Neural cell (in vitro differentiated cells): ENCODE data around the gene ANTXR1. TPM values are rescaled to one million over a fixed set of nuclear protein-coding genes. Genes with fewer than 3 reads are reported as not detected.

Experiments used
- H2AFZ ChIP-seq: fragments of 200-600, 300-800 bp; sonication (generic), shearing (Covaris generic); 2 replicates; pipeline ENCODE4 v1.6.0; 2014; ENCODE audit warnings: low read depth, mild to moderate bottlenecking, antibody characterized with exemption, low read length, moderate library complexity
- H3F3A ChIP-seq: fragments of 200-600 bp; shearing (Covaris generic); 2 replicates; pipeline ENCODE4 v1.6.1; 2016; ENCODE audit warnings: mild to moderate bottlenecking, moderate library complexity, mixed read lengths, antibody characterized with exemption, low read length; ENCODE audit not compliant: insufficient read depth, poor library complexity, severe bottlenecking
- H3K27ac ChIP-seq: fragments of 200-600, 300-800 bp; sonication (generic), shearing (Covaris generic); 2 replicates; pipeline ENCODE4 v1.5.1; 2014; ENCODE audit warnings: mild to moderate bottlenecking, low read length, moderate library complexity
- H3K27me3 ChIP-seq: fragments of 300-800, 200-600 bp; sonication (generic), shearing (Covaris generic); 2 replicates; pipeline ENCODE4 v1.6.0; 2014; ENCODE audit warnings: mild to moderate bottlenecking, low read depth, low read length, moderate library complexity; ENCODE audit not compliant: insufficient read depth
- H3K36me3 ChIP-seq: fragments of 300-800, 200-600 bp; sonication (generic), shearing (Covaris generic); 2 replicates; pipeline ENCODE4 v1.5.1; 2014; ENCODE audit warnings: mild to moderate bottlenecking, antibody characterized with exemption, low read length, moderate library complexity; ENCODE audit not compliant: insufficient read depth
- H3K4me2 ChIP-seq: fragments of 300-800, 200-600 bp; sonication (generic), shearing (Covaris generic); 2 replicates; pipeline ENCODE4 v1.6.0; 2014; ENCODE audit warnings: mild to moderate bottlenecking, low read length
- H3K4me3 ChIP-seq: fragments of 300-800, 200-600 bp; sonication (generic), shearing (Covaris generic); 2 replicates; pipeline ENCODE4 v1.5.1; 2014; ENCODE audit warnings: mild to moderate bottlenecking, low read length, moderate library complexity
- H3K79me2 ChIP-seq: fragments of 200-600 bp; shearing (Covaris generic); replicated peaks from 2 replicates; pipeline ENCODE4 v1.6.0; 2014; ENCODE audit warnings: mild to moderate bottlenecking, low read length, moderate library complexity; ENCODE audit not compliant: insufficient read depth
- H3K9ac ChIP-seq: fragments of 300-800, 200-600 bp; sonication (generic), shearing (Covaris generic); 2 replicates; pipeline ENCODE4 v1.6.1; 2016; ENCODE audit warnings: mild to moderate bottlenecking, low read length, mixed read lengths
- H3K9me2 ChIP-seq: fragments of 200-600 bp; shearing (Covaris generic); 2 replicates; pipeline ENCODE4 v1.6.1; 2016; ENCODE audit warnings: mild to moderate bottlenecking, low read length, mixed read lengths; ENCODE audit not compliant: insufficient read depth
- H3K9me3 ChIP-seq: fragments of 200-600, 300-800 bp; sonication (generic), shearing (Covaris generic); 2 replicates; pipeline ENCODE4 v1.6.1; 2016; ENCODE audit warnings: mild to moderate bottlenecking, mixed run types, low read length, moderate library complexity, mixed read lengths
- H4K20me1 ChIP-seq: fragments of 200-600 bp; shearing (Covaris generic); 2 replicates; pipeline ENCODE4 v1.6.1; 2016; ENCODE audit warnings: mild to moderate bottlenecking, mixed run types; ENCODE audit not compliant: insufficient read depth
- CTCF ChIP-seq: fragments of 450-650 bp; IDR thresholded peaks from 2 replicates; pipeline ENCODE4 v1.5.1; 2014; ENCODE audit warnings: antibody characterized with exemption, mild to moderate bottlenecking, moderate library complexity; ENCODE audit not compliant: poor library complexity, severe bottlenecking
- EP300 ChIP-seq: fragments of 450-650 bp; conservative IDR thresholded peaks from 2 replicates; pipeline ENCODE4 v1.6.1; 2014; ENCODE audit warnings: antibody characterized with exemption, mild to moderate bottlenecking, moderate library complexity; ENCODE audit not compliant: poor library complexity, severe bottlenecking
- EZH2 ChIP-seq: fragments of 200-600, 300-800 bp; shearing (Covaris generic), sonication (generic); IDR thresholded peaks from 2 replicates; pipeline ENCODE4 v1.6.1; 2014; ENCODE audit warnings: antibody characterized with exemption, low read length, borderline replicate concordance, mild to moderate bottlenecking; ENCODE audit not compliant: insufficient read depth, poor library complexity, severe bottlenecking
- MXI1 ChIP-seq: fragments of 450-650 bp; conservative IDR thresholded peaks from 2 replicates; pipeline ENCODE4 v1.6.1; 2014; ENCODE audit warnings: antibody characterized with exemption, mild to moderate bottlenecking; ENCODE audit not compliant: poor library complexity, severe bottlenecking
- POLR2AphosphoS5 ChIP-seq: IDR thresholded peaks from 2 replicates; pipeline ENCODE4 v1.6.1; 2012
- RAD21 ChIP-seq: fragments of 450-650 bp; conservative IDR thresholded peaks from 2 replicates; pipeline ENCODE4 v1.6.1; 2014; ENCODE audit warnings: antibody characterized with exemption, mild to moderate bottlenecking, moderate library complexity
- REST ChIP-seq: IDR thresholded peaks from 2 replicates; pipeline ENCODE4 v1.6.1; 2012; ENCODE audit warnings: borderline replicate concordance
- SMC3 ChIP-seq: fragments of 450-650 bp; conservative IDR thresholded peaks from 2 replicates; pipeline ENCODE4 v1.6.1; 2014; ENCODE audit warnings: antibody characterized with exemption, mild to moderate bottlenecking, moderate library complexity; ENCODE audit not compliant: poor library complexity
- TAF1 ChIP-seq: IDR thresholded peaks from 2 replicates; pipeline ENCODE4 v1.6.1; 2012; ENCODE audit warnings: low read depth
- polyA plus RNA-seq: library from polyadenylated mRNA; depleted of rRNA; stranded (reverse); fragments of >200 nt; gene quantifications from 2 replicates; pipeline ENCODE4 v1.2.3, GENCODE V29; 2014

ANTXR1 gene
- polyA plus RNA-seq, 1 donor from 2014 or later, result 4.9 TPM

GRCh38 chr2:69285379-69285894, 272.5 kb downstream of the ANTXR1 start:
- Histone ChIP-seq H3K79me2 (no peaks in the 10 kb centered on the region), H3K9ac (no peak overlapping the region), H3K27ac (no peak overlapping the region), H3K4me2 (no peak overlapping the region), H3F3A (no peaks in the 10 kb centered on the region), H3K4me3 (no peak overlapping the region), H2AFZ (no peak overlapping the region), H3K36me3 (no peaks in the 10 kb centered on the region), H3K27me3 (no peaks in the 10 kb centered on the region), H3K9me3 (no peaks in the 10 kb centered on the region), H3K9me2 (no peaks in the 10 kb centered on the region), H4K20me1 (no peaks in the 10 kb centered on the region)
- TF ChIP-seq EP300 (no peak), TAF1 (no peak), POLR2AphosphoS5 (no peak), RAD21 (no peak), REST (no peak), MXI1 (no peak), EZH2 (no peak), SMC3 (no peak), CTCF (no peak)

- Histone ChIP-seq H3K27me3 (no peaks in the 10 kb centered on the region), H3K36me3 (no peaks in the 10 kb centered on the region), H4K20me1 (no peaks in the 10 kb centered on the region), H3K27ac (no peak overlapping the region), H3K4me2 (no peak overlapping the region), H3F3A (no peaks in the 10 kb centered on the region), H3K79me2 (no peaks in the 10 kb centered on the region), H3K4me3 (no peak overlapping the region), H2AFZ (no peak overlapping the region), H3K9ac (no peak overlapping the region), H3K9me2 (no peaks in the 10 kb centered on the region), H3K9me3 (no peaks in the 10 kb centered on the region)
- TF ChIP-seq TAF1 (no peak), POLR2AphosphoS5 (no peak), REST (no peak), CTCF (no peak), RAD21 (no peak), EP300 (no peak), MXI1 (no peak), EZH2 (no peak), SMC3 (no peak)
These were observed 274.6 kb downstream of the ANTXR1 start for GRCh38 chr2:69287544-69287943.
